Cardiac fibroblast (primary cell): ENCODE results near the gene FRMD4A.

ENCODE experiments used
- DNase-seq, 2 donors: peaks; one replicate each; pipeline versions ENCODE4 v3.0.0 to v3.0.0-alpha.2; 2010; ENCODE audit warnings: low read depth in 2 of 2
- H3K4me3 ChIP-seq, 2 donors: replicated peaks in 1 of 2; 1 replicate in 1 of 2; 2 replicates in 1 of 2; pipeline ENCODE4 v1.5.1; 2011; ENCODE audit warnings: low read depth in 2 of 2, low read length in 2 of 2, mild to moderate bottlenecking in 2 of 2, moderate library complexity in 1 of 2
- TF ChIP-seq, protein P1 (sequence below): IDR thresholded peaks from one replicate; pipeline ENCODE4 v1.5.1; 2011; ENCODE audit warnings: low read depth, mild to moderate bottlenecking, low read length, inconsistent platforms

The FRMD4A gene

GRCh38 chr10:14185316-14186045 lies 145.2 kb downstream of the FRMD4A start:
- H3K4me3 ChIP-seq = no peak overlapping the region
- DNase-seq = peak; percentile 38 to 82
- TF ChIP-seq, protein P1, sequence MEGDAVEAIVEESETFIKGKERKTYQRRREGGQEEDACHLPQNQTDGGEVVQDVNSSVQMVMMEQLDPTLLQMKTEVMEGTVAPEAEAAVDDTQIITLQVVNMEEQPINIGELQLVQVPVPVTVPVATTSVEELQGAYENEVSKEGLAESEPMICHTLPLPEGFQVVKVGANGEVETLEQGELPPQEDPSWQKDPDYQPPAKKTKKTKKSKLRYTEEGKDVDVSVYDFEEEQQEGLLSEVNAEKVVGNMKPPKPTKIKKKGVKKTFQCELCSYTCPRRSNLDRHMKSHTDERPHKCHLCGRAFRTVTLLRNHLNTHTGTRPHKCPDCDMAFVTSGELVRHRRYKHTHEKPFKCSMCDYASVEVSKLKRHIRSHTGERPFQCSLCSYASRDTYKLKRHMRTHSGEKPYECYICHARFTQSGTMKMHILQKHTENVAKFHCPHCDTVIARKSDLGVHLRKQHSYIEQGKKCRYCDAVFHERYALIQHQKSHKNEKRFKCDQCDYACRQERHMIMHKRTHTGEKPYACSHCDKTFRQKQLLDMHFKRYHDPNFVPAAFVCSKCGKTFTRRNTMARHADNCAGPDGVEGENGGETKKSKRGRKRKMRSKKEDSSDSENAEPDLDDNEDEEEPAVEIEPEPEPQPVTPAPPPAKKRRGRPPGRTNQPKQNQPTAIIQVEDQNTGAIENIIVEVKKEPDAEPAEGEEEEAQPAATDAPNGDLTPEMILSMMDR = peak; percentile 1

DNA sequence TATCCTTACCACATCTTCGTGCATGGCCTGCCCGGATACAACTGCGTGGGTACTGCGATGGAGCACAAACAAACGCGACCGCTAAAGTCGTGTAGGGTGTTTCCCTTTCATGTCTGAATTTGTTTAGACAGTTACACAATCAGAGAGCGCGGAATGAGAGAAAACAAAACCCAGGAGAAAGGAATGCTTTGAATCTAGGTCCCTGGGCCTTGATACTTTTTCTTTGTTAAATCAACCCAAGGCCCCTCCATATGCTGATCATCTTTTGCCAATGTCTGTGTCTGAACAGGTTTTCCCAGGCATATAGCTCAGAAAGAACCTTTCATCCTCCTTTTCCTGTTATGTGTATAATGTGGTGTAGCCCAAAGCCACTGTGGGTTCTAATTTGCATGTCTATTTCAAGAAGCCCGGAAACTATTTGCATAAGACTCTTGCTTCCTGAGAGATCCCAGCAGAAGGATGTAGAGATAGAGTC lies 145.8 kb downstream of the FRMD4A start:
- no peak overlapping the region for H3K4me3 ChIP-seq
- TF ChIP-seq, protein P1 = no peak
- DNase-seq = peak in 1 of 2 donors; percentile 52

DNA sequence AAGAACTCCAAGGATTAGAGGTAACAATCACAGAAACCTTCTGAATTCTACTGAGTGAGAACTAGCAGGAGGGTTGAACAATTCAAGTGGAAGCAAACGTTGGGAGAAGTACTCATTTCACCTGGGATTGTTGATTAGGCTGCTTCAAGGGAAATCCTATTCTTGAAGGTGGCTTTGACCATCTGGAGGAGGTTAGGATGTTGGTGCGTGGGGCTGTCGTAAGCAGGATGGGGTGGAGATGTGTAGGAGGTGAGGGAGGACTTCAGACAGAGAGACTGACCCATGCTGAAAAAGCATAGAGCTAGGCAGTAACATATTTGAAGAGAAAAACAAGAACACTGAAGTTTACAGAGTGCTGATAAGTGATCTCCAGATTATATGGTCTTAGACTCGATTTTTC lies 147.9 kb downstream of the FRMD4A start:
- DNase-seq = no peak
- TF ChIP-seq, protein P1 = no peak
- H3K4me3 ChIP-seq = no peak overlapping the region

- no peak for DNase-seq
- TF ChIP-seq, protein P1 = no peak
- no peak overlapping the region for H3K4me3 ChIP-seq
Measured at GRCh38 chr10:14181567-14181936, 149.2 kb downstream of the FRMD4A start.

GRCh38 chr10:14180911-14181566 lies 149.7 kb downstream of the FRMD4A start:
- DNase-seq = no peak
- H3K4me3 ChIP-seq = no peak overlapping the region
- TF ChIP-seq, protein P1 = no peak

GRCh38 chr10:14179251-14179650 lies 151.5 kb downstream of the FRMD4A start:
- no peak overlapping the region for H3K4me3 ChIP-seq
- no peak for DNase-seq
- TF ChIP-seq, protein P1 = no peak
